GM18520 (cell line): ENCODE results near the gene GPR158.

Experiments used
- ATAC-seq: cut with Tn5 transposase; IDR thresholded peaks from one replicate; pipeline ENCODE4 v1.9.1; 2021; ENCODE audit not compliant: unreplicated experiment

The GPR158 gene

GRCh38 chr10:25651534-25651933, 476.7 kb downstream of the GPR158 start:
- ATAC-seq = no peak
